SIG-M5 treated with dmso at 0.1 percent for 504 hours (cell line): ENCODE data around the gene GPR150.
A peak's percentile ranks its signal among the peaks of the same experiment; 100 is the strongest.
"Not testable (repeated sequence)": the region's sequence is repeated elsewhere in the genome, so short reads cannot be mapped to it uniquely, and the experiment has no call there.

Source experiments
- DNase-seq: peaks from one replicate; lab custom pipeline; 2025; ENCODE audit not compliant: unreplicated experiment; lab: John Stamatoyannopoulos, UW

GPR150 gene

GRCh38 chr5:95623706-95624105, 3.8 kb downstream of the GPR150 start:
- no peak for DNase-seq

GRCh38 chr5:95624368-95624767, 4.5 kb downstream of the GPR150 start:
- DNase-seq: no peak

- DNase-seq: no peak
Measured at GRCh38 chr5:95626701-95627100, 6.8 kb downstream of the GPR150 start.

- DNase-seq: no peak
Measured at GRCh38 chr5:95627971-95628810, 8.3 kb downstream of the GPR150 start.

- DNase-seq: no peak
Measured at GRCh38 chr5:95628933-95629332, 9.0 kb downstream of the GPR150 start.

- no peak for DNase-seq
Measured at GRCh38 chr5:95630394-95630917, 10.6 kb downstream of the GPR150 start.

GRCh38 chr5:95631255-95631958, 11.5 kb downstream of the GPR150 start:
- no peak for DNase-seq

- no peak for DNase-seq
Measured at GRCh38 chr5:95631991-95632675, 12.2 kb downstream of the GPR150 start.

- not testable (repeated sequence) for DNase-seq
Measured at GRCh38 chr5:95632942-95633341, 13.1 kb downstream of the GPR150 start.

GRCh38 chr5:95633671-95634070, 13.8 kb downstream of the GPR150 start:
- no peak for DNase-seq

- DNase-seq: no peak
Measured at GRCh38 chr5:95634081-95634480, 14.2 kb downstream of the GPR150 start.

GRCh38 chr5:95638632-95639031, 18.7 kb downstream of the GPR150 start:
- DNase-seq: no peak

- DNase-seq: no peak
Measured at GRCh38 chr5:95641741-95642220, 21.9 kb downstream of the GPR150 start.

- no peak for DNase-seq
Measured at GRCh38 chr5:95643152-95643551, 23.3 kb downstream of the GPR150 start.

- DNase-seq: peak; percentile 58
Measured at GRCh38 chr5:95644351-95645042, 24.6 kb downstream of the GPR150 start.

GRCh38 chr5:95646226-95646568, 26.3 kb downstream of the GPR150 start:
- not testable (repeated sequence) for DNase-seq

GRCh38 chr5:95646569-95647431, 26.9 kb downstream of the GPR150 start, which contains the start of gene RFESD:
Gene RFESD, plus strand, starts transcription at chr5:95646777. Its CDS starts 5,495 bp downstream, at chr5:95652272.
- DNase-seq: peak; percentile 91

- DNase-seq: no peak
Measured at GRCh38 chr5:95647886-95648860, 28.3 kb downstream of the GPR150 start.

GRCh38 chr5:95649274-95649673, 29.4 kb downstream of the GPR150 start:
- DNase-seq: no peak
